Hippocampal formation (tissue), 2 donors: ENCODE results near the gene FEZ2.

Experiments used
- DNase-seq, 2 donors: peaks; one replicate each; lab custom pipeline; 2025; lab: John Stamatoyannopoulos, UW

FEZ2 gene

GRCh38 chr2:36587101-36587500 lies 10.9 kb downstream of the FEZ2 start:
- no peak for DNase-seq

GRCh38 chr2:36586672-36587071 lies 11.3 kb downstream of the FEZ2 start:
- DNase-seq: no peak

GRCh38 chr2:36584148-36584794 lies 13.7 kb downstream of the FEZ2 start:
- no peak for DNase-seq

- no peak for DNase-seq
Measured at GRCh38 chr2:36582951-36583350, 15.0 kb downstream of the FEZ2 start.

GRCh38 chr2:36582538-36582937 lies 15.4 kb downstream of the FEZ2 start:
- DNase-seq: peak in 1 of 2 donors; percentile 30

- DNase-seq: no peak
Measured at GRCh38 chr2:36579297-36579664, 18.7 kb downstream of the FEZ2 start.

- DNase-seq: no peak
Measured at GRCh38 chr2:36578343-36579296, 19.3 kb downstream of the FEZ2 start.

GRCh38 chr2:36577884-36578283 lies 20.1 kb downstream of the FEZ2 start:
- DNase-seq: no peak

GRCh38 chr2:36574560-36574959 lies 23.4 kb downstream of the FEZ2 start:
- no peak for DNase-seq

- DNase-seq: no peak
Measured at GRCh38 chr2:36573165-36573564, 24.8 kb downstream of the FEZ2 start.

GRCh38 chr2:36572719-36573059 lies 25.3 kb downstream of the FEZ2 start:
- no peak for DNase-seq

GRCh38 chr2:36572054-36572718 lies 25.8 kb downstream of the FEZ2 start:
- DNase-seq: no peak

- DNase-seq: no peak
Measured at GRCh38 chr2:36570416-36570815, 27.6 kb downstream of the FEZ2 start.

- no peak for DNase-seq
Measured at GRCh38 chr2:36569267-36569856, 28.6 kb downstream of the FEZ2 start.

- DNase-seq: no peak
Measured at GRCh38 chr2:36568516-36569246, 29.3 kb downstream of the FEZ2 start.

- no peak for DNase-seq
Measured at GRCh38 chr2:36567711-36568408, 30.1 kb downstream of the FEZ2 start.

GRCh38 chr2:36566887-36567286 lies 31.1 kb downstream of the FEZ2 start:
- no peak for DNase-seq

GRCh38 chr2:36565712-36566111 lies 32.3 kb downstream of the FEZ2 start:
- no peak for DNase-seq

GRCh38 chr2:36564377-36564930 lies 33.5 kb downstream of the FEZ2 start:
- DNase-seq: peak; percentile 7 to 40

- peak; percentile 12 to 36 for DNase-seq
Measured at GRCh38 chr2:36562973-36563532, 34.9 kb downstream of the FEZ2 start.
